22Rv1 (cell line): Measurements from ENCODE around the gene PHF24.

Experiments
- CTCF ChIP-seq: fragments of 450-650 bp; IDR thresholded peaks from 2 replicates; pipeline ENCODE4 v1.5.1; 2017; ENCODE audit warnings: mild to moderate bottlenecking
- ZFX ChIP-seq: fragments of 450-650 bp; IDR thresholded peaks from 2 replicates; pipeline ENCODE4 v1.6.1; 2017; ENCODE audit warnings: antibody characterized with exemption, borderline replicate concordance

- TF ChIP-seq ZFX (no peak), CTCF (no peak)
Measured at GRCh38 chr9:34961574-34962490, 3.7 kb downstream of the PHF24 start.
